ENCODE measurements around the gene TTC38.

Gene TTC38

DNA sequence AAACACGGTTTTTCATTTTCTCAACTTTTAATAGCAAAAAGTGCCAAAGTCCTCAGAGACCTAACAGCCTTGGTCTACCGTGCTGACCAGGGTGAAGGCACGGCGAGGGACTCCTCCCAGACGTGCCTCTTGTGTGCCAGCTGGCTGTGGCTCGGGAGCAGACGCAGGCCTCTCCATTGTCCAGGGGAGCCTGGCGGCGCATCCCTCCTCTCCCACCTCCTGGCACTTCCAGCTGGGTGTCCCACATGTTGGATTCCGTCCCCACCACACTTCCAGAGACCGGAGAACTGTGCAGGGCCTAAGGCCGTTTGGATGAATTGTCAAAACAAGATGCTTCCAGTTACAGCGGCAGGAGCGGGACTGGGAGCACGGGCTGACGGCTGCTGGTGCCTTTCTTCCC lies 29.3 kb upstream of the TTC38 start:
- H3K9me2 ChIP-seq (replicated peaks; ENCODE audit: low read depth, low read length) = no peaks in the 10 kb centered on the region
- H3K27me3 ChIP-seq (ENCODE audit: insufficient read depth, low read length, poor library complexity, severe bottlenecking) = no peaks in the 10 kb centered on the region
- no peak overlapping the region for H3K4me3 ChIP-seq (ENCODE audit: low read length, poor library complexity, severe bottlenecking)
- TF ChIP-seq, protein P1, sequence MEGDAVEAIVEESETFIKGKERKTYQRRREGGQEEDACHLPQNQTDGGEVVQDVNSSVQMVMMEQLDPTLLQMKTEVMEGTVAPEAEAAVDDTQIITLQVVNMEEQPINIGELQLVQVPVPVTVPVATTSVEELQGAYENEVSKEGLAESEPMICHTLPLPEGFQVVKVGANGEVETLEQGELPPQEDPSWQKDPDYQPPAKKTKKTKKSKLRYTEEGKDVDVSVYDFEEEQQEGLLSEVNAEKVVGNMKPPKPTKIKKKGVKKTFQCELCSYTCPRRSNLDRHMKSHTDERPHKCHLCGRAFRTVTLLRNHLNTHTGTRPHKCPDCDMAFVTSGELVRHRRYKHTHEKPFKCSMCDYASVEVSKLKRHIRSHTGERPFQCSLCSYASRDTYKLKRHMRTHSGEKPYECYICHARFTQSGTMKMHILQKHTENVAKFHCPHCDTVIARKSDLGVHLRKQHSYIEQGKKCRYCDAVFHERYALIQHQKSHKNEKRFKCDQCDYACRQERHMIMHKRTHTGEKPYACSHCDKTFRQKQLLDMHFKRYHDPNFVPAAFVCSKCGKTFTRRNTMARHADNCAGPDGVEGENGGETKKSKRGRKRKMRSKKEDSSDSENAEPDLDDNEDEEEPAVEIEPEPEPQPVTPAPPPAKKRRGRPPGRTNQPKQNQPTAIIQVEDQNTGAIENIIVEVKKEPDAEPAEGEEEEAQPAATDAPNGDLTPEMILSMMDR (conservative IDR thresholded peaks at IDR 0.05; ENCODE audit: low read length) = no peak
- no peak for TF ChIP-seq EZH2phosphoT487 (IDR thresholded peaks at IDR 0.05; ENCODE audit: borderline replicate concordance)
- H3K4me1 ChIP-seq (ENCODE audit: insufficient read depth, low read length, poor library complexity, severe bottlenecking) = peaks cover 81% of the 10 kb centered on the region
- H3K9ac ChIP-seq (ENCODE audit: low read depth, low read length, poor library complexity, severe bottlenecking) = peak overlapping the region; percentile 59
- H3K4me2 ChIP-seq (ENCODE audit: low read depth, low read length, poor library complexity, severe bottlenecking) = peak overlapping the region; percentile 47
- no peaks in the 10 kb centered on the region for H4K20me1 ChIP-seq (ENCODE audit: insufficient read depth, low read length, poor library complexity, severe bottlenecking)
- H3K79me2 ChIP-seq (ENCODE audit: insufficient read depth, low read length) = peaks cover 24% of the 10 kb centered on the region; the same call in 1 of the 2 replicates
- H2AFZ ChIP-seq (ENCODE audit: low read length) = no peak overlapping the region
- H3K36me3 ChIP-seq (ENCODE audit: insufficient read depth, low read length) = peaks cover 17% of the 10 kb centered on the region; the same call in 1 of the 2 replicates
- peaks cover 16% of the 10 kb centered on the region for H3F3A ChIP-seq (ENCODE audit: low read depth)
- H3K9me3 ChIP-seq (ENCODE audit: insufficient read depth, low read depth, low read length) = no peaks in the 10 kb centered on the region

DNA sequence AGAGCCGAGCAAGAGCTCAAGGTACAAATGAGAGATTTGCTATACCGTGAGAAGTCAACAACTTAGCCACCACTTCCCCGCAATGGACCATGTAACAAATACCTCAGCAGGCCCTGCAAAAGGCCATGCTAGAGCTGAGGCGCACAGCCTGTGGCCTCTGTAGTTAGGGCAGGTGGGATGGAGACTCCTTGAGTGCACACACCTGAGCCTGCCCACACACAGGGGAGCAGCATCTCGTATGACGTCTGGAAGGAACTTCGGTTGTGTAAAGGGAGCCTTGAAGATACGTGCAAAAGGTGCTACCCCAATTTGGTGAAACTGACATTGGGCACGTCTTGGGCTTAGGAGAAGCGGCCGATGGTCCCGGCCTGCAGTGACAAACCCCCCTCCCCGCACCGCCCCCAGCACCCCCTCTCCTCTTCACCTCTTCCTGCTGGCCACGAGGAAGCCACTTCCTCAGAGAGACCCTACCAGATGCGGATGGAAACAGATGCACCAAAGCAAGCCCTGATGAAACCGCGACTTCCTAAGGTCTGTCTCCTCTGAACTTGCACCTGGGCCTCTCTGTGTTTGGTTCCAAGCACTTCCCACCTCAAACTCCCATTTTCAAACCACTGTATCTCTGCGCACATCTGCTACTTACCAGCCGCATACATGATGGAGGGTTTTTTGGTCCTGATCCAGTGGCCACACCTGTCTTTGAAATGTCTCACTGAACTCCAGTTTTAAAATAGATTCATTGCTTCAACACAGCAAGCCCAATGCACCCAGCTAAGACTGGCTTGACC lies 28.4 kb upstream of the TTC38 start:
- H2AFZ ChIP-seq (ENCODE audit: low read length) = no peak overlapping the region
- peaks cover 16% of the 10 kb centered on the region for H3F3A ChIP-seq (ENCODE audit: low read depth)
- H3K79me2 ChIP-seq (ENCODE audit: insufficient read depth, low read length) = peaks cover 32% of the 10 kb centered on the region; the same call in 1 of the 2 replicates
- H3K4me2 ChIP-seq (ENCODE audit: low read depth, low read length, poor library complexity, severe bottlenecking) = peak overlapping the region; percentile 63
- H3K4me3 ChIP-seq (ENCODE audit: low read length, poor library complexity, severe bottlenecking) = peak overlapping the region; percentile 44
- H3K4me1 ChIP-seq (ENCODE audit: insufficient read depth, low read length, poor library complexity, severe bottlenecking) = peaks cover 78% of the 10 kb centered on the region
- H3K9ac ChIP-seq (ENCODE audit: low read depth, low read length, poor library complexity, severe bottlenecking) = peak overlapping the region; percentile 72
- H4K20me1 ChIP-seq (ENCODE audit: insufficient read depth, low read length, poor library complexity, severe bottlenecking) = no peaks in the 10 kb centered on the region
- H3K9me3 ChIP-seq (ENCODE audit: insufficient read depth, low read depth, low read length) = no peaks in the 10 kb centered on the region
- H3K36me3 ChIP-seq (ENCODE audit: insufficient read depth, low read length) = peaks cover 17% of the 10 kb centered on the region; the same call in 1 of the 2 replicates
- no peak for TF ChIP-seq EZH2phosphoT487 (IDR thresholded peaks at IDR 0.05; ENCODE audit: borderline replicate concordance)
- TF ChIP-seq, protein P1 (conservative IDR thresholded peaks at IDR 0.05; ENCODE audit: low read length) = no peak
- no peaks in the 10 kb centered on the region for H3K9me2 ChIP-seq (replicated peaks; ENCODE audit: low read depth, low read length)
- no peaks in the 10 kb centered on the region for H3K27me3 ChIP-seq (ENCODE audit: insufficient read depth, low read length, poor library complexity, severe bottlenecking)

DNA sequence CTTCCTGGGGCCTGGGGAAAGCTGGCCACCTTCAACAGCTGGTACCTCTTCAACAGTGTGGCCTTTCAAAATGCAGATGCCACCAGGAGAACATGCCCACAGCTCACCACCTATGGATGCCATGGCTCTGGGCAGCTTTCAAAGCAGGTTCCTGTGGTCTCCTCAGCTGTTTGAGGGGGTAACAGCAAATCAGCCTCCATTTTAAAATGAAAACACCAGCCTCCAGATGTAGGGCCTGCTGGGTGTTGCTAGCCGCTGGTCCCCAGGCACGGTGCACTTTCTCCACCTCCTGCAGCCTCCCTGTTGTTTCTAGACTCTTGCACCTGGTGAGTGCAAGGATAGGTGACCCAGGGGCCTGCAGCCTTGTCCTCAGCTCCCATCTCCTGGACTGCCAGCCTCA lies 27.7 kb upstream of the TTC38 start:
- Histone ChIP-seq H3K79me2 (ENCODE audit: insufficient read depth, low read length) (peaks cover 30% of the 10 kb centered on the region; the same call in 1 of the 2 replicates), H4K20me1 (ENCODE audit: insufficient read depth, low read length, poor library complexity, severe bottlenecking) (no peaks in the 10 kb centered on the region), H3K36me3 (ENCODE audit: insufficient read depth, low read length) (peaks cover 16% of the 10 kb centered on the region; the same call in 1 of the 2 replicates), H3F3A (ENCODE audit: low read depth) (peaks cover 16% of the 10 kb centered on the region), H3K9me3 (ENCODE audit: insufficient read depth, low read depth, low read length) (no peaks in the 10 kb centered on the region), H3K4me2 (ENCODE audit: low read depth, low read length, poor library complexity, severe bottlenecking) (peak overlapping the region; percentile 63), H3K4me3 (ENCODE audit: low read length, poor library complexity, severe bottlenecking) (peak overlapping the region; percentile 44), H3K4me1 (ENCODE audit: insufficient read depth, low read length, poor library complexity, severe bottlenecking) (peaks cover 73% of the 10 kb centered on the region), H3K27me3 (ENCODE audit: insufficient read depth, low read length, poor library complexity, severe bottlenecking) (no peaks in the 10 kb centered on the region), H3K9me2 (replicated peaks; ENCODE audit: low read depth, low read length) (no peaks in the 10 kb centered on the region), H2AFZ (ENCODE audit: low read length) (no peak overlapping the region), H3K9ac (ENCODE audit: low read depth, low read length, poor library complexity, severe bottlenecking) (peak overlapping the region; percentile 72)
- no peak for TF ChIP-seq EZH2phosphoT487 (IDR thresholded peaks at IDR 0.05; ENCODE audit: borderline replicate concordance)
- TF ChIP-seq, protein P1 (conservative IDR thresholded peaks at IDR 0.05; ENCODE audit: low read length) = no peak
